SK-N-SH (cell line): ENCODE results near the gene PAM. TPM values are rescaled to one million over a fixed set of nuclear protein-coding genes. Genes with fewer than 3 reads are reported as not detected.

Experiments used
- CTCF ChIA-PET: fragments of 300-600, 350-600 bp; formaldehyde crosslinking; extraction: SDS; loops from one replicate; lab custom pipeline; 2021; lab: Yijun Ruan, JAX
- POLR2A ChIA-PET: fragments of 350-600 bp; sonication (Branson Sonifier 250); formaldehyde crosslinking; extraction: SDS; loops from one replicate; lab custom pipeline; 2020; ENCODE audit warnings: antibody characterized with exemption, inconsistent platforms; lab: Yijun Ruan, JAX
- DNase-seq: peaks from one replicate; pipeline ENCODE4 v3.0.0; 2012
- H2AFZ ChIP-seq: fragments of 200-600 bp; sonication (generic); 2 replicates; pipeline ENCODE4 v1.8.1; 2016; ENCODE audit warnings: antibody characterized with exemption, mild to moderate bottlenecking, low read depth
- H3F3A ChIP-seq: fragments of 200-600 bp; sonication (generic); replicated peaks from 2 replicates; pipeline ENCODE3; 2016; ENCODE audit warnings: antibody characterized with exemption, mild to moderate bottlenecking; ENCODE audit not compliant: insufficient read depth
- H3K27ac ChIP-seq, 2 experiments: fragments of 200-500 bp in 1 of 2; fragments of 200-600 bp in 1 of 2; sonication (Bioruptor generic) in 1 of 2; sonication (generic), shearing (Covaris generic) in 1 of 2; 2 replicates each; pipeline versions ENCODE4 v1.5.1 to v1.6.1; 2014 to 2016; ENCODE audit warnings: low read depth in 2 of 2, inconsistent platforms in 1 of 2, low read length in 1 of 2, mild to moderate bottlenecking in 1 of 2, mixed read lengths in 1 of 2
- H3K27me3 ChIP-seq: fragments of 200-600 bp; sonication (generic), shearing (Covaris generic); 2 replicates; pipeline ENCODE4 v1.6.1; 2016; ENCODE audit warnings: mixed run types; ENCODE audit not compliant: insufficient read depth
- H3K36me3 ChIP-seq, 2 experiments: fragments of 200-500 bp in 1 of 2; fragments of 200-600 bp in 1 of 2; sonication (Bioruptor generic) in 1 of 2; sonication (generic) in 1 of 2; replicated peaks in 1 of 2; 2 replicates each; pipeline versions ENCODE3 to v1.5.1; 2014 to 2016; ENCODE audit warnings: low read length in 1 of 2, mild to moderate bottlenecking in 1 of 2; ENCODE audit not compliant: insufficient read depth in 2 of 2, control insufficient read depth in 1 of 2
- H3K4me1 ChIP-seq, 2 experiments: fragments of 200-500 bp in 1 of 2; fragments of 200-600 bp in 1 of 2; sonication (Bioruptor generic) in 1 of 2; sonication (generic), shearing (Covaris generic) in 1 of 2; 2 replicates each; pipeline versions ENCODE4 v1.5.1 to v1.6.1; 2014 to 2016; ENCODE audit warnings: low read depth in 1 of 2, low read length in 1 of 2, mixed run types in 1 of 2; ENCODE audit not compliant: insufficient read depth in 2 of 2, control insufficient read depth in 1 of 2
- H3K4me2 ChIP-seq: fragments of 200-600 bp; sonication (generic), shearing (Covaris generic); 2 replicates; pipeline ENCODE4 v1.6.1; 2017; ENCODE audit warnings: mixed run types
- H3K4me3 ChIP-seq, 2 experiments: fragments of 200-500 bp in 1 of 2; fragments of 200-600 bp in 1 of 2; sonication (Bioruptor generic) in 1 of 2; sonication (generic), shearing (Covaris generic) in 1 of 2; 2 replicates each; pipeline versions ENCODE4 v1.5.1 to v1.8.1; 2014 to 2016; ENCODE audit warnings: low read depth in 2 of 2, inconsistent platforms in 1 of 2, low read length in 1 of 2, mild to moderate bottlenecking in 1 of 2, mixed read lengths in 1 of 2, moderate library complexity in 1 of 2
- H3K79me2 ChIP-seq: fragments of 200-600 bp; sonication (generic); 2 replicates; pipeline ENCODE4 v1.8.1; 2017; ENCODE audit warnings: mild to moderate bottlenecking; ENCODE audit not compliant: insufficient read depth
- H3K9ac ChIP-seq: fragments of 200-600 bp; sonication (generic); 2 replicates; pipeline ENCODE4 v1.6.1; 2017; ENCODE audit warnings: mixed run types
- H3K9me2 ChIP-seq: fragments of 200-600 bp; sonication (generic); 2 replicates; pipeline ENCODE4 v1.6.1; 2017; ENCODE audit warnings: mixed run types
- H3K9me3 ChIP-seq: fragments of 200-600 bp; sonication (generic); 2 replicates; pipeline ENCODE4 v1.6.1; 2017; ENCODE audit warnings: mixed run types, mild to moderate bottlenecking, moderate library complexity
- H4K20me1 ChIP-seq: fragments of 200-600 bp; sonication (generic); 2 replicates; pipeline ENCODE4 v1.6.1; 2017; ENCODE audit warnings: mild to moderate bottlenecking, mixed run types; ENCODE audit not compliant: insufficient read depth
- CHD2 ChIP-seq: fragments of 150-350 bp; IDR thresholded peaks from 2 replicates; pipeline ENCODE4 v1.6.1; 2018; ENCODE audit warnings: low read length; ENCODE audit not compliant: partially characterized antibody
- ELF1 ChIP-seq: IDR thresholded peaks from 2 replicates; pipeline ENCODE4 v1.4.0; 2012
- EP300 ChIP-seq, 2 experiments: IDR thresholded peaks; 2 replicates each; pipeline versions ENCODE4 v1.4.0 to v1.6.1; 2012; ENCODE audit warnings: borderline replicate concordance in 1 of 2, low read depth in 1 of 2, low read length in 1 of 2
- EZH2phosphoT487 ChIP-seq: fragments of 200-600 bp; sonication (generic); IDR thresholded peaks from 2 replicates; pipeline ENCODE4 v1.6.1; 2017; ENCODE audit warnings: low read depth, mixed run types, mild to moderate bottlenecking, antibody characterized with exemption, moderate library complexity, borderline replicate concordance
- FOSL2 ChIP-seq: IDR thresholded peaks from 2 replicates; pipeline ENCODE4 v1.4.0; 2012; ENCODE audit warnings: low read depth, mild to moderate bottlenecking, moderate library complexity, borderline replicate concordance
- FOXJ3 ChIP-seq: sonication (generic); formaldehyde crosslinking; IDR thresholded peaks from 2 replicates; pipeline ENCODE4 v1.5.1; 2020; ENCODE audit warnings: mild to moderate bottlenecking, missing genetic modification reagents
- FOXM1 ChIP-seq: IDR thresholded peaks from 2 replicates; pipeline ENCODE4 v1.4.0; 2012; ENCODE audit warnings: low read depth, mild to moderate bottlenecking
- GATA2 ChIP-seq: sonication (generic); formaldehyde crosslinking; IDR thresholded peaks from 2 replicates; pipeline ENCODE4 v1.5.0; 2020; ENCODE audit warnings: mild to moderate bottlenecking, missing genetic modification reagents
- JUND ChIP-seq: IDR thresholded peaks from 2 replicates; pipeline ENCODE4 v1.4.0; 2012
- POLR2AphosphoS5 ChIP-seq: IDR thresholded peaks from 2 replicates; pipeline ENCODE4 v1.6.1; 2012; ENCODE audit warnings: low read depth, low read length
- REST ChIP-seq: IDR thresholded peaks from 2 replicates; pipeline ENCODE4 v1.6.1; 2012; ENCODE audit warnings: mild to moderate bottlenecking, low read depth, low read length, moderate library complexity
- RFX5 ChIP-seq: IDR thresholded peaks from 2 replicates; pipeline ENCODE4 v1.6.1; 2012; ENCODE audit warnings: mild to moderate bottlenecking, improper control_type of control experiment, low read length
- SIN3A ChIP-seq: IDR thresholded peaks from 2 replicates; pipeline ENCODE4 v1.6.1; 2012; ENCODE audit warnings: low read depth, mild to moderate bottlenecking, low read length, moderate library complexity, borderline replicate concordance
- TAF1 ChIP-seq: IDR thresholded peaks from 2 replicates; pipeline ENCODE4 v1.6.1; 2012; ENCODE audit warnings: low read depth, mild to moderate bottlenecking, low read length, moderate library complexity, borderline replicate concordance
- TCF12 ChIP-seq: IDR thresholded peaks from 2 replicates; pipeline ENCODE4 v1.4.0; 2012
- TEAD4 ChIP-seq: IDR thresholded peaks from 2 replicates; pipeline ENCODE4 v1.4.0; 2012; ENCODE audit warnings: mild to moderate bottlenecking, borderline replicate concordance; ENCODE audit not compliant: insufficient read depth
- WGBS: methylation state at CpG from one replicate; pipeline ENCODE4 v1.1.6; 2017; ENCODE audit warnings: low lambda C conversion rate; 5-methylcytosine and 5-hydroxymethylcytosine counted together
- polyA plus RNA-seq, 3 experiments: library from polyadenylated mRNA; depleted of rRNA; stranded (reverse); fragments of >200 nt; gene quantifications; 2 replicates each; pipeline ENCODE4 v1.2.3, GENCODE V29; 2012
- TF ChIP-seq, protein P1 (sequence below): IDR thresholded peaks from 2 replicates; pipeline ENCODE4 v1.4.0; 2012; ENCODE audit warnings: low read depth, borderline replicate concordance
- TF ChIP-seq, protein P2 (sequence below): fragments of 150-350 bp; IDR thresholded peaks from 2 replicates; pipeline ENCODE4 v1.6.1; 2017; ENCODE audit warnings: antibody characterized with exemption, low read length, low read depth, borderline replicate concordance
- TF ChIP-seq, protein P3 (sequence below): IDR thresholded peaks from 2 replicates; pipeline ENCODE4 v1.4.0; 2012; ENCODE audit warnings: low read depth, borderline replicate concordance

The PAM gene
- polyA plus RNA-seq, 1 of the 3 experiments (the other 2 are of a cell fraction) = 507 TPM

DNA sequence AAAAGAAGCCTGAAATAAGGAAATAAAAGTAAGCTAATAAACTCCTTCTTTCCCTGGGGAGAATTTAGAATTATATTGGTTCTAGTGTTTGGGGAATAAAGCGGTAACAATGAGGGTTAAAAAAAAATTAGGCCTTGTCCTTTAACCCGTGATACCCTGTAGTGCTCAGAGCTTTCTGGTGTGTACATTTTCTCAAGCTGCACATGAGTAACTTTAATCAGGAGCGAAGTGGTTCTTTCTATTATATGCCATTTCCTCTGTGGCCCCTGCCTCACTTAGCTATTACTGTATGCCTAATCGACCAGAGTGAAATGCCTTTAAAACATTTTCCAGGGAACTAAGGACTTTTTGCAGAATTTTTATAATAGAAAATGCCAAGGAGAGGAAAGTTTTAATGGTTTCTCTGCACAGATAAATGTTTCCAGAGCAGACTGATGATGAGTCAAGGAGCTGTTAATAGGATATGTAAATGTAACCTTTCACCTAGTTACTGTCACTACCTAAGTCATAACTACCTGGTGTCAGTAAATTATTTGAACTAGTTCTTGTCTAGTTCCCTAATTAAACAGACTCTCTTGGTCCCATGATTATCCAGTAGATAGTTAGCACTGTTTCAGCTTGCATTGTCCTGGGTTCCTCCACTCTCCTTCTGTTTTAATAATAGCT lies 7.6 kb downstream of the PAM start:
- DNase-seq = no peak
- Histone ChIP-seq H3K36me3 (peaks cover 0 to 2% of the 10 kb centered on the region in 2 experiments), H3K9ac (no peak overlapping the region; the same call in 1 of the 2 replicates), H3K9me2 (no peaks in the 10 kb centered on the region), H3K4me2 (peak overlapping the region; percentile 54), H3F3A (no peaks in the 10 kb centered on the region), H2AFZ (no peak overlapping the region), H3K4me3 (peak overlapping the region in 1 of 2 experiments; percentile 53; a peak in 1 of 4 replicates), H3K27me3 (no peaks in the 10 kb centered on the region), H3K79me2 (peaks cover 82% of the 10 kb centered on the region), H3K4me1 (peaks cover 29 to 44% of the 10 kb centered on the region in 2 experiments; a peak in 3 of 4 replicates), H3K9me3 (no peaks in the 10 kb centered on the region), H4K20me1 (no peaks in the 10 kb centered on the region), H3K27ac (peak overlapping the region in 1 of 2 experiments; percentile 54; a peak in 1 of 4 replicates)
- 65% methylated on average over 4 of the region's 4 CpGs for WGBS
- TF ChIP-seq FOSL2 (no peak), GATA2 (CRISPR knock-in tag) (no peak), TCF12 (no peak)
- TF ChIP-seq, protein P1, sequence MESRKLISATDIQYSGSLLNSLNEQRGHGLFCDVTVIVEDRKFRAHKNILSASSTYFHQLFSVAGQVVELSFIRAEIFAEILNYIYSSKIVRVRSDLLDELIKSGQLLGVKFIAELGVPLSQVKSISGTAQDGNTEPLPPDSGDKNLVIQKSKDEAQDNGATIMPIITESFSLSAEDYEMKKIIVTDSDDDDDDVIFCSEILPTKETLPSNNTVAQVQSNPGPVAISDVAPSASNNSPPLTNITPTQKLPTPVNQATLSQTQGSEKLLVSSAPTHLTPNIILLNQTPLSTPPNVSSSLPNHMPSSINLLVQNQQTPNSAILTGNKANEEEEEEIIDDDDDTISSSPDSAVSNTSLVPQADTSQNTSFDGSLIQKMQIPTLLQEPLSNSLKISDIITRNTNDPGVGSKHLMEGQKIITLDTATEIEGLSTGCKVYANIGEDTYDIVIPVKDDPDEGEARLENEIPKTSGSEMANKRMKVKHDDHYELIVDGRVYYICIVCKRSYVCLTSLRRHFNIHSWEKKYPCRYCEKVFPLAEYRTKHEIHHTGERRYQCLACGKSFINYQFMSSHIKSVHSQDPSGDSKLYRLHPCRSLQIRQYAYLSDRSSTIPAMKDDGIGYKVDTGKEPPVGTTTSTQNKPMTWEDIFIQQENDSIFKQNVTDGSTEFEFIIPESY = no peak
- TF ChIP-seq, protein P2, sequence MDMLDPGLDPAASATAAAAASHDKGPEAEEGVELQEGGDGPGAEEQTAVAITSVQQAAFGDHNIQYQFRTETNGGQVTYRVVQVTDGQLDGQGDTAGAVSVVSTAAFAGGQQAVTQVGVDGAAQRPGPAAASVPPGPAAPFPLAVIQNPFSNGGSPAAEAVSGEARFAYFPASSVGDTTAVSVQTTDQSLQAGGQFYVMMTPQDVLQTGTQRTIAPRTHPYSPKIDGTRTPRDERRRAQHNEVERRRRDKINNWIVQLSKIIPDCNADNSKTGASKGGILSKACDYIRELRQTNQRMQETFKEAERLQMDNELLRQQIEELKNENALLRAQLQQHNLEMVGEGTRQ = no peak
- ChIA-PET CTCF (interaction anchor here (0.9 to 2.0 kb wide), 3 partner anchors 9 to 17 kb away, joined by 3 to 6 read pairs (median 5); no protein-coding TSS in a partner anchor), POLR2A (interaction anchor here (0.9 kb wide), 1 partner anchor 8 kb away, joined by 3 read pairs; the partner anchor contains the start of gene PAM)

DNA sequence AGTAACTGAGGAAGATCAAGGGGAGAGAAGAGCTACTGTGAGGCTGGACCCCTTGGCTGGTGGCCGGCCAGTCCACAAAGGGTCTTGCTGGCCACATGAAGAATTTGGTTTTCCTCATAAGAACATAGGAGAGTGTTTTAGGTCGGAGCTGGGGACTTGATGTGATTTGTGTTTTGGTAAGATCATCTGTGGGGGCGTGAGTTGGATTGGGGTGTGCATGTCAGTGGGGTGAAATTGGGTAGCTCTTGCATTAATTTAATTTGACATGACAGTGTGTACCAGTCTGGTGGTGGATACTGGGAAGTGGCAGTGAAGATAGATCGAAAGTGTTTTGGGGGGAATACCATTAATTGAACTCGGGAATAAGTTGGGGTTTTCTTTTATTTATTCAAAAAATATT lies 8.6 kb downstream of the PAM start:
- WGBS = 84% methylated on average over 5 of the region's 5 CpGs
- H3F3A ChIP-seq = no peaks in the 10 kb centered on the region
- peaks cover 83% of the 10 kb centered on the region for H3K79me2 ChIP-seq
- H3K4me1 ChIP-seq = peaks cover 29 to 39% of the 10 kb centered on the region in 2 experiments; a peak in 3 of 4 replicates
- no peak overlapping the region for H2AFZ ChIP-seq
- no peak overlapping the region for H3K4me2 ChIP-seq
- no peak overlapping the region for H3K4me3 ChIP-seq
- H4K20me1 ChIP-seq = no peaks in the 10 kb centered on the region
- H3K9me2 ChIP-seq = no peaks in the 10 kb centered on the region
- H3K27me3 ChIP-seq = no peaks in the 10 kb centered on the region
- ChIA-PET POLR2A (no interaction called here), CTCF (interaction anchor here (1.9 to 2.0 kb wide), 2 partner anchors 16 to 181 kb away, joined by 4 to 6 read pairs; no protein-coding TSS in a partner anchor)
- H3K9ac ChIP-seq = no peak overlapping the region
- no peak for DNase-seq
- no peak overlapping the region for H3K27ac ChIP-seq
- H3K36me3 ChIP-seq = peaks cover 0 to 2% of the 10 kb centered on the region in 2 experiments
- H3K9me3 ChIP-seq = no peaks in the 10 kb centered on the region
- TF ChIP-seq JUND (no peak), EZH2phosphoT487 (no peak), TEAD4 (no peak), CHD2 (no peak), ELF1 (no peak), FOXM1 (no peak), POLR2AphosphoS5 (no peak), SIN3A (no peak), EP300 (IDR thresholded peaks at IDR 0.05; ENCODE audit: borderline replicate concordance in 1 of 2, low read depth in 1 of 2, low read length in 1 of 2) (no peak), TAF1 (no peak), REST (no peak), FOXJ3 (CRISPR knock-in tag) (no peak), RFX5 (no peak)
- TF ChIP-seq, protein P3, sequence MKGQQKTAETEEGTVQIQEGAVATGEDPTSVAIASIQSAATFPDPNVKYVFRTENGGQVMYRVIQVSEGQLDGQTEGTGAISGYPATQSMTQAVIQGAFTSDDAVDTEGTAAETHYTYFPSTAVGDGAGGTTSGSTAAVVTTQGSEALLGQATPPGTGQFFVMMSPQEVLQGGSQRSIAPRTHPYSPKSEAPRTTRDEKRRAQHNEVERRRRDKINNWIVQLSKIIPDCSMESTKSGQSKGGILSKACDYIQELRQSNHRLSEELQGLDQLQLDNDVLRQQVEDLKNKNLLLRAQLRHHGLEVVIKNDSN = no peak
